Tibial nerve (tissue), 4 donors: ENCODE data around the gene NRXN2. TPM values are rescaled to one million over a fixed set of nuclear protein-coding genes. Genes with fewer than 3 reads are reported as not detected.

ENCODE experiments used
- DNase-seq, 2 donors: peaks; one replicate each; pipeline ENCODE4 v3.0.0-alpha.2; 2019; ENCODE audit warnings: low spot score in 2 of 2
- H3K27ac ChIP-seq, 4 donors: fragments of 200-600 bp; sonication (generic) in 3 of 4; one replicate each; pipeline ENCODE4 v1.5.1; 2017 to 2019; ENCODE audit warnings: mild to moderate bottlenecking in 1 of 4
- H3K27me3 ChIP-seq, 2 donors: fragments of 200-600 bp; sonication (generic) in 1 of 2; one replicate each; pipeline versions ENCODE4 v1.5.1 to v1.6.0; 2017 to 2019
- H3K36me3 ChIP-seq, 3 donors: fragments of 200-600 bp; sonication (generic); one replicate each; pipeline ENCODE4 v1.5.1; 2018 to 2019
- H3K4me1 ChIP-seq, 4 donors: fragments of 200-600 bp; sonication (generic) in 3 of 4; one replicate each; pipeline ENCODE4 v1.5.1; 2017 to 2019
- H3K4me3 ChIP-seq, 4 donors: fragments of 200-600 bp; sonication (generic) in 3 of 4; one replicate each; pipeline ENCODE4 v1.5.1; 2017 to 2019; ENCODE audit warnings: mild to moderate bottlenecking in 1 of 4, moderate library complexity in 1 of 4
- H3K9me3 ChIP-seq, 4 donors: fragments of 200-600 bp; sonication (generic) in 3 of 4; one replicate each; pipeline ENCODE4 v1.5.1; 2017 to 2019
- EP300 ChIP-seq, 2 donors: sonication (generic); formaldehyde crosslinking; IDR thresholded peaks; one replicate each; pipeline ENCODE4 v1.6.1; 2017; ENCODE audit warnings: antibody characterized with exemption in 2 of 2, mild to moderate bottlenecking in 1 of 2
- POLR2A ChIP-seq, 2 donors: fragments of 450-650 bp; IDR thresholded peaks; one replicate each; pipeline ENCODE4 v1.6.1; 2017; ENCODE audit warnings: antibody characterized with exemption in 2 of 2, mild to moderate bottlenecking in 2 of 2, moderate library complexity in 2 of 2
- WGBS, 2 donors: methylation state at CpG; one replicate each; pipeline ENCODE4 v1.1.5; 2018; 5-methylcytosine and 5-hydroxymethylcytosine counted together
- total RNA-seq, 4 donors: library from RNA; depleted of rRNA; stranded (reverse); fragments of >200 nt; gene quantifications; one replicate each; pipeline ENCODE4 v1.1.0, GENCODE V29; 2016
- TF ChIP-seq, protein P1 (sequence below), 5 experiments: fragments of 200-600 bp in 3 of 5; fragments of 450-650 bp in 2 of 5; sonication (generic) in 3 of 5; IDR thresholded peaks; one replicate each; pipeline ENCODE4 v1.5.1; 2016 to 2019; ENCODE audit warnings: antibody characterized with exemption in 5 of 5, mild to moderate bottlenecking in 3 of 5, moderate library complexity in 2 of 5

The NRXN2 gene
- total RNA-seq, 4 donors from 2014 or later, result 1.7 to 25.5 (median 8.7) TPM

GRCh38 chr11:64722141-64723065, 594 bp downstream of the NRXN2 start:
- peaks cover 0 to 7% (median 3%) of the 10 kb centered on the region in 4 donors for H3K4me1 ChIP-seq
- H3K27me3 ChIP-seq, result peaks cover 0 to 59% of the 10 kb centered on the region in 2 donors
- no peaks in the 10 kb centered on the region for H3K36me3 ChIP-seq
- H3K4me3 ChIP-seq, result peak overlapping the region in 2 of 4 donors; percentile 66 to 75
- H3K27ac ChIP-seq, result no peak overlapping the region
- no peak for DNase-seq
- WGBS, 2 donors, result 8 to 10% methylated on average over 19 to 31 of the region's 36 CpGs
- TF ChIP-seq EP300 (IDR thresholded peaks at IDR 0.05), result no peak
- TF ChIP-seq POLR2A (IDR thresholded peaks at IDR 0.05), result no peak
- TF ChIP-seq, protein P1, sequence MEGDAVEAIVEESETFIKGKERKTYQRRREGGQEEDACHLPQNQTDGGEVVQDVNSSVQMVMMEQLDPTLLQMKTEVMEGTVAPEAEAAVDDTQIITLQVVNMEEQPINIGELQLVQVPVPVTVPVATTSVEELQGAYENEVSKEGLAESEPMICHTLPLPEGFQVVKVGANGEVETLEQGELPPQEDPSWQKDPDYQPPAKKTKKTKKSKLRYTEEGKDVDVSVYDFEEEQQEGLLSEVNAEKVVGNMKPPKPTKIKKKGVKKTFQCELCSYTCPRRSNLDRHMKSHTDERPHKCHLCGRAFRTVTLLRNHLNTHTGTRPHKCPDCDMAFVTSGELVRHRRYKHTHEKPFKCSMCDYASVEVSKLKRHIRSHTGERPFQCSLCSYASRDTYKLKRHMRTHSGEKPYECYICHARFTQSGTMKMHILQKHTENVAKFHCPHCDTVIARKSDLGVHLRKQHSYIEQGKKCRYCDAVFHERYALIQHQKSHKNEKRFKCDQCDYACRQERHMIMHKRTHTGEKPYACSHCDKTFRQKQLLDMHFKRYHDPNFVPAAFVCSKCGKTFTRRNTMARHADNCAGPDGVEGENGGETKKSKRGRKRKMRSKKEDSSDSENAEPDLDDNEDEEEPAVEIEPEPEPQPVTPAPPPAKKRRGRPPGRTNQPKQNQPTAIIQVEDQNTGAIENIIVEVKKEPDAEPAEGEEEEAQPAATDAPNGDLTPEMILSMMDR (IDR thresholded peaks at IDR 0.05), result no peak
- H3K9me3 ChIP-seq, result no peaks in the 10 kb centered on the region

GRCh38 chr11:64721359-64721699, 1.7 kb downstream of the NRXN2 start:
- no peaks in the 10 kb centered on the region for H3K36me3 ChIP-seq
- no peak for DNase-seq
- WGBS, 2 donors, result 49 to 50% methylated on average over 3 of the region's 3 CpGs
- H3K27ac ChIP-seq, result no peak overlapping the region
- H3K4me3 ChIP-seq, result no peak overlapping the region
- no peak for TF ChIP-seq POLR2A (IDR thresholded peaks at IDR 0.05)
- TF ChIP-seq, protein P1 (IDR thresholded peaks at IDR 0.05), result no peak
- no peak for TF ChIP-seq EP300 (IDR thresholded peaks at IDR 0.05)
- no peaks in the 10 kb centered on the region for H3K9me3 ChIP-seq
- H3K4me1 ChIP-seq, result peaks cover 0 to 7% (median 3%) of the 10 kb centered on the region in 4 donors
- H3K27me3 ChIP-seq, result peaks cover 0 to 69% of the 10 kb centered on the region in 2 donors

DNA sequence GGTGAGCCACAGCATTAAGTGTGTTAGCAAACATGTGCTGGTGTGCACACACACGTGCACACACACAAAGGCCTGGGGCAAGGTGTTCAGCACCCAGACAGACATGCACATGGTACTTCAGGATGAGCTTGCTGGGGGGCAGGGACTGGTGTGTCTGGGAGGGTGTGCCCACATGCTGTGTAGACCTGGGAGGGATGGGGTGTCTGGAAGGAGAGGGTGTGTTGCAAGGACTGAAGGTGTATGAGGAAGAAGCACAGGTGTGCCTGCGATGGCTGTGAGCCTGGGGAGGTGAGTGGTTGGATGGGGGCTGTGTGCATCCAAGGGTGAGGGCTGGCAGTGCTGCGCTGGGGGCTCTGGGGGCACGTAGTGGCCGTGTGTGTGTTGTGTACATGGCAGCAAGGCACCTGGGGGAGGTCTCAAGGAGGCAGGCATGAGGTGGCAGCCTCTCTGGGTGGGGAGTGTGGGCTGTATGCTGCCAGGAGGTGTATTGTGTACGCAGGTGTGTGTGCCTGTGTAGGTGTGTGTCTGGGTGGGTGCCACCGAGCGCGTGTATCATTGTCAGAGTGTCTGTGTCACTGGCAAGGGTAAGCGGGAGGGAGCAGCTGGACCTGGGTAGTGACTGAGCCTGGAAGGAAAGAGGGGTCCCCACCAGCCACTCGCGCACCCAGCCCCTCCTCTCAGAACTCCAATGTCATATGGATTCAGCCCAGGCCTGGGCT, 2.2 kb downstream of the NRXN2 start:
- DNase-seq, result no peak
- no peaks in the 10 kb centered on the region for H3K9me3 ChIP-seq
- WGBS, 2 donors, result 74 to 77% methylated on average over 12 of the region's 12 CpGs
- H3K4me1 ChIP-seq, result peaks cover 0 to 7% (median 3%) of the 10 kb centered on the region in 4 donors
- H3K36me3 ChIP-seq, result no peaks in the 10 kb centered on the region
- no peak overlapping the region for H3K27ac ChIP-seq
- TF ChIP-seq EP300 (IDR thresholded peaks at IDR 0.05) (no peak), POLR2A (IDR thresholded peaks at IDR 0.05) (no peak)
- TF ChIP-seq, protein P1 (IDR thresholded peaks at IDR 0.05), result no peak
- H3K27me3 ChIP-seq, result peaks cover 0 to 75% of the 10 kb centered on the region in 2 donors
- H3K4me3 ChIP-seq, result no peak overlapping the region

GRCh38 chr11:64720167-64720566, 2.8 kb downstream of the NRXN2 start:
- DNase-seq, result no peak

More at GRCh38 chr11:64720167-64720566, 2.8 kb downstream of the NRXN2 start:
- no peak overlapping the region for H3K27ac ChIP-seq
- WGBS, 2 donors, result 65 to 66% methylated on average over 9 of the region's 9 CpGs
- TF ChIP-seq POLR2A (IDR thresholded peaks at IDR 0.05) (no peak), EP300 (IDR thresholded peaks at IDR 0.05) (no peak)
- TF ChIP-seq, protein P1 (IDR thresholded peaks at IDR 0.05), result no peak
- H3K4me1 ChIP-seq, result peaks cover 0 to 7% (median 3%) of the 10 kb centered on the region in 4 donors
- no peaks in the 10 kb centered on the region for H3K9me3 ChIP-seq
- H3K4me3 ChIP-seq, result no peak overlapping the region
- H3K27me3 ChIP-seq, result peaks cover 0 to 81% of the 10 kb centered on the region in 2 donors
- H3K36me3 ChIP-seq, result no peaks in the 10 kb centered on the region
